Prostate gland (tissue), 2 donors: ENCODE data around the gene PANK1.

ENCODE experiments used
- CTCF ChIP-seq, 4 experiments: fragments of 200-600 bp in 2 of 4; fragments of 450-650 bp in 2 of 4; sonication (generic) in 2 of 4; IDR thresholded peaks; 1 replicate in 3 of 4; 2 replicates in 1 of 4; pipeline ENCODE4 v1.5.1; 2016 to 2019; ENCODE audit warnings: antibody characterized with exemption in 4 of 4, mild to moderate bottlenecking in 2 of 4, moderate library complexity in 2 of 4
- POLR2A ChIP-seq: fragments of 450-650 bp; IDR thresholded peaks from one replicate; pipeline ENCODE4 v1.6.1; 2016; ENCODE audit warnings: antibody characterized with exemption, mild to moderate bottlenecking

- TF ChIP-seq CTCF (IDR thresholded peaks at IDR 0.05) (no peak), POLR2A (no peak)
Observed at GRCh38 chr10:89657302-89657701, 12.3 kb upstream of the PANK1 start.
